ENCODE measurements around the gene AGBL4. TPM values are rescaled to one million over a fixed set of nuclear protein-coding genes. Genes with fewer than 3 reads are reported as not detected.

Gene AGBL4
- total and polyA plus RNA-seq, 10 donors, result 0.05 to 1.8 (median 0.32) TPM; not detected in 1

DNA sequence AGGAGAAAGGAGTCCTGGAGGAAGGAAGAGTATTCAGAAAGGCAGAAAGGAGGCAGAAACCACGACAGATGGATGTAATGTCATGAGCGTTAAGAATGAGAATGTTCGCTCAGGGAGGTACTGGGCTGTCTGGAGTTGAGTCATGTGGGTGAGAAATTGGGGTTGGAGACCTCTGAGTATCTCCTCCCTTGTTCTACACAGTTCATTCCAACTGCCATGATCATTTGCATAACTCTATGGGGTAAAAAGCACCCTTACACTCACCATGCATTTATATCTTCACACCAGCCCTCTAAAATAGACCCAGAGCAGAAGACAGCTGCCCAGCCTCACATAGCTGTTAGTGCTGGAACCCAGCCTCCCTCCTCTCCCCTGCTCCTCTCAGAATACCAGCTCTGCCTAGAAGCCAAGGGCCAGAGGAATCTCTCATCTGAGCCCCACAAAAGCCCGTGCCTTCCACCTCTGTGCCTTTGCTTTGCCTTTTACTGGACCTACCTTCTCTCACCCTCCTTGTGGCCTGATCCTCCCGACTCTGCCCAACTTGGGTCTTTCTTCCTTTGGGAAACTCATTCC lies 1332.2 kb downstream of the AGBL4 start:
- no peak for DNase-seq
- Histone ChIP-seq H3K27me3 (replicated peaks in 1 of 7) (peaks cover 0 to 4% (median 0%) of the 10 kb centered on the region in 7 donors), H3K27ac (no peak overlapping the region), H3K4me3 (no peak overlapping the region), H3K4me1 (peaks cover 0 to 7% (median 1%) of the 10 kb centered on the region in 6 donors), H3K9me3 (no peaks in the 10 kb centered on the region), H3K36me3 (no peaks in the 10 kb centered on the region)
- intact Hi-C loops (cut with DNase I; ENCODE audit: low total_unique reads), result no loop called here
- WGBS, 5 donors, result 64 to 82% (median 73%) methylated on average over 5 of the region's 5 CpGs
- TF ChIP-seq POLR2AphosphoS5 (IDR thresholded peaks at IDR 0.05) (no peak), CTCF (IDR thresholded peaks at IDR 0.05 in 8 of 11, conservative IDR thresholded peaks at IDR 0.05 in 3 of 11) (no peak), POLR2A (IDR thresholded peaks at IDR 0.05) (no peak)

GRCh38 chr1:48688102-48688760 lies 1335.5 kb downstream of the AGBL4 start:
- TF ChIP-seq CTCF (IDR thresholded peaks at IDR 0.05 in 8 of 11, conservative IDR thresholded peaks at IDR 0.05 in 3 of 11), result peak in 5 of 11 experiments; percentile 15 to 29 (median 17)
- TF ChIP-seq POLR2AphosphoS5 (IDR thresholded peaks at IDR 0.05), result no peak
- DNase-seq, result no peak
- H3K27ac ChIP-seq, result no peak overlapping the region
- 46 to 60% (median 55%) methylated on average over 3 of the region's 3 CpGs for WGBS, 5 donors
- no peaks in the 10 kb centered on the region for H3K9me3 ChIP-seq
- no peaks in the 10 kb centered on the region for H3K27me3 ChIP-seq (replicated peaks in 1 of 7)
- intact Hi-C loops (cut with DNase I; ENCODE audit: low total_unique reads), result loop anchor here (10.0 kb wide), 1 partner anchor 1657 kb away; no protein-coding TSS in a partner anchor
- no peaks in the 10 kb centered on the region for H3K36me3 ChIP-seq
- peaks cover 0 to 7% (median 1%) of the 10 kb centered on the region in 6 donors for H3K4me1 ChIP-seq
- no peak overlapping the region for H3K4me3 ChIP-seq

GRCh38 chr1:48687282-48688045 lies 1336.3 kb downstream of the AGBL4 start:
- whole genome bisulfite sequencing, 5 donors, result 68 to 83% (median 75%) methylated on average over 13 of the region's 13 CpGs
- Histone ChIP-seq H3K4me1 (peaks cover 0 to 7% (median 1%) of the 10 kb centered on the region in 6 donors), H3K9me3 (no peaks in the 10 kb centered on the region), H3K4me3 (no peak overlapping the region), H3K27ac (no peak overlapping the region), H3K36me3 (no peaks in the 10 kb centered on the region), H3K27me3 (replicated peaks in 1 of 7) (no peaks in the 10 kb centered on the region)
- TF ChIP-seq CTCF (IDR thresholded peaks at IDR 0.05 in 8 of 11, conservative IDR thresholded peaks at IDR 0.05 in 3 of 11) (no peak), POLR2AphosphoS5 (IDR thresholded peaks at IDR 0.05) (no peak), POLR2A (IDR thresholded peaks at IDR 0.05) (no peak)
- DNase-seq, result no peak
- intact Hi-C loops (cut with DNase I; ENCODE audit: low total_unique reads), result loop anchor here (10.0 kb wide), 1 partner anchor 1657 kb away; no protein-coding TSS in a partner anchor

GRCh38 chr1:48686159-48686558 lies 1337.6 kb downstream of the AGBL4 start:
- Histone ChIP-seq H3K27ac (no peak overlapping the region), H3K9me3 (no peaks in the 10 kb centered on the region), H3K36me3 (no peaks in the 10 kb centered on the region), H3K27me3 (replicated peaks in 1 of 7) (no peaks in the 10 kb centered on the region), H3K4me3 (no peak overlapping the region), H3K4me1 (peaks cover 0 to 7% (median 1%) of the 10 kb centered on the region in 6 donors)
- intact Hi-C loops (cut with DNase I; ENCODE audit: low total_unique reads), result loop anchor here (10.0 kb wide), 1 partner anchor 1659 kb away; no protein-coding TSS in a partner anchor
- no peak for TF ChIP-seq CTCF (IDR thresholded peaks at IDR 0.05 in 8 of 11, conservative IDR thresholded peaks at IDR 0.05 in 3 of 11)
- WGBS, 5 donors, result 88 to 97% (median 90%) methylated on average over 5 of the region's 5 CpGs
- no peak for DNase-seq
